Measurements from ENCODE around the gene NPHS1.

The NPHS1 gene

GRCh38 chr19:35792888-35793287 is 59.4 kb downstream of the NPHS1 start:
- no peaks in the 10 kb centered on the region for H3K9me3 Mint-ChIP-seq
- DNase-seq (ENCODE audit: low spot score in 2 of 2): no peak
- ATAC-seq: no peak
- H3K4me3 Mint-ChIP-seq: no peak overlapping the region
- H3K4me1 Mint-ChIP-seq: peaks cover 11% of the 10 kb centered on the region
- H3K36me3 Mint-ChIP-seq: no peaks in the 10 kb centered on the region
- peak overlapping the region; percentile 8 for H3K27ac Mint-ChIP-seq

GRCh38 chr19:35792312-35792711 is 60.0 kb downstream of the NPHS1 start:
- Mint-ChIP-seq H3K4me3 (no peak overlapping the region), H3K36me3 (no peaks in the 10 kb centered on the region), H3K9me3 (no peaks in the 10 kb centered on the region), H3K27ac (no peak overlapping the region), H3K4me1 (peaks cover 11% of the 10 kb centered on the region)
- DNase-seq (ENCODE audit: low spot score in 2 of 2) (no peak), ATAC-seq (no peak)

GRCh38 chr19:35791814-35792279 is 60.5 kb downstream of the NPHS1 start:
- ATAC-seq: no peak

GRCh38 chr19:35790981-35791813 is 61.1 kb downstream of the NPHS1 start:
- no peak overlapping the region for H3K27ac Mint-ChIP-seq
- H3K4me3 Mint-ChIP-seq: no peak overlapping the region
- peaks cover under 1% of the 10 kb centered on the region for H3K4me1 Mint-ChIP-seq
- no peaks in the 10 kb centered on the region for H3K36me3 Mint-ChIP-seq
- DNase-seq (ENCODE audit: low spot score in 2 of 2) (no peak), ATAC-seq (peak; percentile 43)
- H3K9me3 Mint-ChIP-seq: no peaks in the 10 kb centered on the region

More at GRCh38 chr19:35791814-35792279, 60.5 kb downstream of the NPHS1 start:
- DNase-seq (ENCODE audit: low spot score in 2 of 2): no peak
- H3K9me3 Mint-ChIP-seq: no peaks in the 10 kb centered on the region
- peaks cover 7% of the 10 kb centered on the region for H3K4me1 Mint-ChIP-seq
- no peak overlapping the region for H3K27ac Mint-ChIP-seq
- no peaks in the 10 kb centered on the region for H3K36me3 Mint-ChIP-seq
- no peak overlapping the region for H3K4me3 Mint-ChIP-seq

GRCh38 chr19:35789978-35790944 is 62.0 kb downstream of the NPHS1 start:
- H3K4me3 Mint-ChIP-seq: no peak overlapping the region
- DNase-seq (ENCODE audit: low spot score in 2 of 2) (no peak), ATAC-seq (peak; percentile 6)
- H3K4me1 Mint-ChIP-seq: no peaks in the 10 kb centered on the region
- H3K9me3 Mint-ChIP-seq: no peaks in the 10 kb centered on the region
- H3K36me3 Mint-ChIP-seq: no peaks in the 10 kb centered on the region
- H3K27ac Mint-ChIP-seq: no peak overlapping the region

GRCh38 chr19:35789195-35789977 is 62.9 kb downstream of the NPHS1 start:
- no peak overlapping the region for H3K27ac Mint-ChIP-seq
- DNase-seq (ENCODE audit: low spot score in 2 of 2) (no peak), ATAC-seq (no peak)
- no peak overlapping the region for H3K4me3 Mint-ChIP-seq
- no peaks in the 10 kb centered on the region for H3K9me3 Mint-ChIP-seq
- H3K36me3 Mint-ChIP-seq: no peaks in the 10 kb centered on the region
- H3K4me1 Mint-ChIP-seq: no peaks in the 10 kb centered on the region

GRCh38 chr19:35788205-35788960 is 63.9 kb downstream of the NPHS1 start:
- no peak overlapping the region for H3K27ac Mint-ChIP-seq
- peaks cover 4% of the 10 kb centered on the region for H3K4me1 Mint-ChIP-seq
- no peak overlapping the region for H3K4me3 Mint-ChIP-seq
- H3K9me3 Mint-ChIP-seq: no peaks in the 10 kb centered on the region
- ATAC-seq: no peak
- no peak for DNase-seq (ENCODE audit: low spot score in 2 of 2)
- H3K36me3 Mint-ChIP-seq: no peaks in the 10 kb centered on the region

GRCh38 chr19:35787227-35787799 is 65.0 kb downstream of the NPHS1 start:
- ATAC-seq: no peak
- H3K4me1 Mint-ChIP-seq: peaks cover 8% of the 10 kb centered on the region

GRCh38 chr19:35786299-35787160 is 65.8 kb downstream of the NPHS1 start:
- ATAC-seq: no peak
- Mint-ChIP-seq H3K4me1 (peaks cover 8% of the 10 kb centered on the region), H3K9me3 (no peaks in the 10 kb centered on the region), H3K4me3 (no peak overlapping the region), H3K36me3 (peaks cover 2% of the 10 kb centered on the region), H3K27ac (no peak overlapping the region)
- DNase-seq (ENCODE audit: low spot score in 2 of 2): no peak

More at GRCh38 chr19:35787227-35787799, 65.0 kb downstream of the NPHS1 start:
- no peak for DNase-seq (ENCODE audit: low spot score in 2 of 2)
- no peaks in the 10 kb centered on the region for H3K36me3 Mint-ChIP-seq
- H3K9me3 Mint-ChIP-seq: no peaks in the 10 kb centered on the region
- H3K27ac Mint-ChIP-seq: no peak overlapping the region
- H3K4me3 Mint-ChIP-seq: no peak overlapping the region

GRCh38 chr19:35785339-35785627 is 67.0 kb downstream of the NPHS1 start:
- Mint-ChIP-seq H3K4me1 (peaks cover 8% of the 10 kb centered on the region), H3K36me3 (peaks cover 6% of the 10 kb centered on the region), H3K4me3 (no peak overlapping the region), H3K27ac (no peak overlapping the region), H3K9me3 (no peaks in the 10 kb centered on the region)
- DNase-seq (ENCODE audit: low spot score in 2 of 2): no peak
- no peak for ATAC-seq

- Mint-ChIP-seq H3K4me1 (peaks cover 8% of the 10 kb centered on the region), H3K27ac (no peak overlapping the region), H3K36me3 (peaks cover 9% of the 10 kb centered on the region), H3K4me3 (no peak overlapping the region), H3K9me3 (no peaks in the 10 kb centered on the region)
- ATAC-seq (no peak), DNase-seq (ENCODE audit: low spot score in 2 of 2) (no peak)
These were observed 67.6 kb downstream of the NPHS1 start for GRCh38 chr19:35784503-35785338.

- H3K27ac Mint-ChIP-seq: peak overlapping the region; percentile 5
- DNase-seq (ENCODE audit: low spot score in 2 of 2) (no peak), ATAC-seq (no peak)
- peaks cover 13% of the 10 kb centered on the region for H3K36me3 Mint-ChIP-seq
- H3K9me3 Mint-ChIP-seq: no peaks in the 10 kb centered on the region
- H3K4me3 Mint-ChIP-seq: no peak overlapping the region
- H3K4me1 Mint-ChIP-seq: peaks cover 8% of the 10 kb centered on the region
These were observed 68.6 kb downstream of the NPHS1 start for GRCh38 chr19:35783469-35784434.

Data from stimulated activated effector memory CD8-positive, alpha-beta T cell treated with anti-CD3 and anti-CD28 coated beads, Interleukin-12 subunit alpha, Interleukin-12 subunit beta, amount 100 ng/mL, for 72 hours (primary cell).